Measurements from ENCODE around the gene AQP4. TPM values are rescaled to one million over a fixed set of nuclear protein-coding genes. Genes with fewer than 3 reads are reported as not detected.

AQP4 gene, protein sequence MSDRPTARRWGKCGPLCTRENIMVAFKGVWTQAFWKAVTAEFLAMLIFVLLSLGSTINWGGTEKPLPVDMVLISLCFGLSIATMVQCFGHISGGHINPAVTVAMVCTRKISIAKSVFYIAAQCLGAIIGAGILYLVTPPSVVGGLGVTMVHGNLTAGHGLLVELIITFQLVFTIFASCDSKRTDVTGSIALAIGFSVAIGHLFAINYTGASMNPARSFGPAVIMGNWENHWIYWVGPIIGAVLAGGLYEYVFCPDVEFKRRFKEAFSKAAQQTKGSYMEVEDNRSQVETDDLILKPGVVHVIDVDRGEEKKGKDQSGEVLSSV
- total RNA-seq (0.12 TPM in 1 of 2 replicates, not detected in the other), polyA plus RNA-seq (not detected in 2 replicates)

DNA sequence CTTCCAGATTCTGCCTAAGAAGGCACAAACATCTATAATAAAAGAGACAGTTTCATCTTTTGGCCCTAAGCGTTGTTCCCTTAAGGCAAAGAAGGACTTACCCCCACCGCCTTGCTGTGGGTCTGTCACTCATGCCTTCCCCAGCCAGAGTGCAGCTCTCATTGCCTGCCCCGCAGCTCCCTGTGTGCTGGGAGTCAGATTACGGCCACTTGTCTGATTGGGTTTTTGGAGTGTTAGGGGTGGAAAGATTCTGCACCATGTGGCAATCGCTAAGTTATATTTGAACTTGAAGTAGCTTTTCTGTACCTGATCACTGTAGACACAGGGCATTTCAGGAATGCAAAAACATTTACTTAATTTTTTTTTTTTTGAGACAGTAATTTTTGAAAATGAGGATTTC, at the start of gene AQP4:
Gene AQP4, minus strand, starts transcription at position 151 of the 400 bp plus-strand sequence. Its CDS starts 18 bp downstream, at position 133.
- Histone ChIP-seq H3K4me3 (no peak within 1 kb of the TSS), H3K9me3 (ENCODE audit: low read depth) (no peaks in the 10 kb centered on the region), H3K4me1 (ENCODE audit: low read depth) (peaks cover 9% of the 10 kb centered on the region), H3K36me3 (no peaks in the 10 kb centered on the region), H3K27ac (no peak within 1 kb of the TSS), H3K27me3 (peaks cover 33% of the 10 kb centered on the region)
- TF ChIP-seq, protein P1, sequence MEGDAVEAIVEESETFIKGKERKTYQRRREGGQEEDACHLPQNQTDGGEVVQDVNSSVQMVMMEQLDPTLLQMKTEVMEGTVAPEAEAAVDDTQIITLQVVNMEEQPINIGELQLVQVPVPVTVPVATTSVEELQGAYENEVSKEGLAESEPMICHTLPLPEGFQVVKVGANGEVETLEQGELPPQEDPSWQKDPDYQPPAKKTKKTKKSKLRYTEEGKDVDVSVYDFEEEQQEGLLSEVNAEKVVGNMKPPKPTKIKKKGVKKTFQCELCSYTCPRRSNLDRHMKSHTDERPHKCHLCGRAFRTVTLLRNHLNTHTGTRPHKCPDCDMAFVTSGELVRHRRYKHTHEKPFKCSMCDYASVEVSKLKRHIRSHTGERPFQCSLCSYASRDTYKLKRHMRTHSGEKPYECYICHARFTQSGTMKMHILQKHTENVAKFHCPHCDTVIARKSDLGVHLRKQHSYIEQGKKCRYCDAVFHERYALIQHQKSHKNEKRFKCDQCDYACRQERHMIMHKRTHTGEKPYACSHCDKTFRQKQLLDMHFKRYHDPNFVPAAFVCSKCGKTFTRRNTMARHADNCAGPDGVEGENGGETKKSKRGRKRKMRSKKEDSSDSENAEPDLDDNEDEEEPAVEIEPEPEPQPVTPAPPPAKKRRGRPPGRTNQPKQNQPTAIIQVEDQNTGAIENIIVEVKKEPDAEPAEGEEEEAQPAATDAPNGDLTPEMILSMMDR (IDR thresholded peaks at IDR 0.05; ENCODE audit: low read depth, low read length): no peak
- peak in 1 of 2 donors; percentile 85 for DNase-seq (ENCODE audit: low read depth in 1 of 2, low spot score in 1 of 2)

DNA sequence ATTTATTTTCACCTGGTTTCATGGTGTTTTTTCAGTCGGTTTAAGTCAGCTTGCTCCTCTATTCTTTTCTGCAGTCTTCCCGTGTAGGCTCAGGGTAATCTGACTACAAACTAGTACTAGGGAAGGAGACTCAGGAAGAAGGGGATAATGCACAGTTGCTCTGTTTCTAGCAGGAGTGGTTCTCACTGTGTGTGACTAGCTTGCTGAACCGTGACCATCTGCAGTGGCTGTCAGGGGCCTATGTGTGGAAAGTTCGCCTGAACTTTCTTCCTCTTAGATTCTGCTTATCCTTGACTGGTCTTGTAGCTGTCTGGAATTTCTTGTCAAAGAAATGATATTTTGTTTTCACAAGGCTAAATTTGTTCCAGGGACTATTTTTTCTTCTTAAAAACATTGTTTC, 46.3 kb upstream of the AQP4 start:
- no peak overlapping the region for H3K27ac ChIP-seq
- H3K27me3 ChIP-seq: peaks cover 38% of the 10 kb centered on the region
- H3K4me1 ChIP-seq (ENCODE audit: low read depth): no peaks in the 10 kb centered on the region
- TF ChIP-seq, protein P1 (IDR thresholded peaks at IDR 0.05; ENCODE audit: low read depth, low read length): no peak
- DNase-seq (ENCODE audit: low read depth in 1 of 2, low spot score in 1 of 2): peak in 1 of 2 donors; percentile 15
- no peak overlapping the region for H3K4me3 ChIP-seq
- H3K9me3 ChIP-seq (ENCODE audit: low read depth): no peaks in the 10 kb centered on the region
- no peaks in the 10 kb centered on the region for H3K36me3 ChIP-seq

DNA sequence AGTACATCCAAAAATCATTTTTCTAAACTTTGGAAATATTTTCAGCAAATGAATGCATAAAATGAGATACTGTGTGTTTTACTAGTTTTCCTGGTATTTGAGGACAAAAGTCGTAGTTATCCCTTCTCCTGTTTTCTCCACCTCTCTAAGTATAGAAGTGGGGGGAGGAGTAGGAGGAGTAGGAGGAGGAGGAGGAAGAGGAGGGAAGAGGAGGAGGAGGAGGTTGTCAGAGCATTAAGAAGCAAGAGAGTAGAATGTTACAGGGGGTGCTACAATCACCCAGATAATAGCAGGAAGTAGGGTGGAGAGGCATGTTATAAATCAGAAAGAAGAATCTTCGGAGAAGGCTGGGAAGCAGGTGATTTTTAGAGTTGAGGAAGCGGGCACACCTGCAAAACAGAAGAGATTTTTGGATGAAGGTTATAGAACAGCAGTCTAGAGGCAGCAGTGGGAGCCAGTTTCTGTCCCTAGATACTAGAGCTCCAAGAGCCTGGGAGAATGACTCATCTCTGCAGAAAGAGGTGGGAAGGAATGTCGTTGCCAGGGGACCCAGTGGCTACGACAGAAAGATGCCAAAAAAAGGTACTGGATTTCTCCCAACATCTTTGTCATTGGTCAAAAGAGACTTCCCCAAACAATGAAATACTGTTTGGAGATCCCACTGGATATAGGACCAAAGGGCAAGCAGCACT, 44.2 kb upstream of the AQP4 start:
- no peak overlapping the region for H3K27ac ChIP-seq
- no peak for DNase-seq (ENCODE audit: low read depth in 1 of 2, low spot score in 1 of 2)
- H3K27me3 ChIP-seq: peaks cover 18% of the 10 kb centered on the region
- H3K9me3 ChIP-seq (ENCODE audit: low read depth): no peaks in the 10 kb centered on the region
- no peaks in the 10 kb centered on the region for H3K4me1 ChIP-seq (ENCODE audit: low read depth)
- no peaks in the 10 kb centered on the region for H3K36me3 ChIP-seq
- TF ChIP-seq, protein P1 (IDR thresholded peaks at IDR 0.05; ENCODE audit: low read depth, low read length): no peak
- H3K4me3 ChIP-seq: no peak overlapping the region

DNA sequence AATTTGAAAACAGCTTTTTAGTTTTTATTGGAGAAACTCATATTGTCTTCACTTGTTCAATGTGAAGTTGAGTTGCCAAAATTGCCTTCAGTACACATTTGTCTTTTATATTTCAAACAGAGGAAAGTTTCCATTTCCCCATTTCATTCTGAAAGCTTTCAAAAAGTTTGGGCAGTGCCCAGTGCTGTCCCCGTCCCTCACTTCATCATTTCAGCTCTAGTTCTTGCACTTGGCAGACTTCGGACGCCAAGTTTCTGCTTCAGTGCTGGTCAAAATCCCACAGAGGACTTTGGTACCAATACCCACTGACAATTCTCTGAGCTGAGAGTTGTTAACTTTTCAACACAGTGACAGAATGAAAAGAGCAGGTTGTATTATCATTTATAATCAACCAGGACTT, 43.4 kb upstream of the AQP4 start:
- no peaks in the 10 kb centered on the region for H3K9me3 ChIP-seq (ENCODE audit: low read depth)
- no peak overlapping the region for H3K27ac ChIP-seq
- H3K36me3 ChIP-seq: no peaks in the 10 kb centered on the region
- TF ChIP-seq, protein P1 (IDR thresholded peaks at IDR 0.05; ENCODE audit: low read depth, low read length): no peak
- no peak for DNase-seq (ENCODE audit: low read depth in 1 of 2, low spot score in 1 of 2)
- H3K4me3 ChIP-seq: no peak overlapping the region
- H3K4me1 ChIP-seq (ENCODE audit: low read depth): no peaks in the 10 kb centered on the region
- peaks cover 13% of the 10 kb centered on the region for H3K27me3 ChIP-seq

DNA sequence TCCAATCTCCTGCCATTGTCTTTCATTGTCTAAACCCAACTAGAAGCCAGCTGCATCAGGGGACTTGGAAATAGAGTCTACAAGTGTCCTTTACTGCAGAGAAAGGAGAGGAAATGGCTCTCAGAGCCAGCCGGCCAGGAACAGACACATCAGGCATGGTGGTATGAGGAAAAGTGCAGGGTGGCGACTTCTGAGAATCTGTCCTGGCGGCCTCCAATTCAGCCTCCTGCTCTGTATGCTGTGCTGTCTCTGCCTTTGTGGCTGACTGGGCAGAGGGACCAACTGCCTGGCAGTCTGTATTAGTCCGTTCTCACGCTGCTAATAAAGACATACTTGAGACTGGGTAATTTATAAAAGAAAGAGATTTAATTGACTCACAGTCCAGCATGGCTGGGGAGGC, 36.8 kb upstream of the AQP4 start:
- H3K27ac ChIP-seq: no peak overlapping the region
- no peak overlapping the region for H3K4me3 ChIP-seq
- TF ChIP-seq, protein P1 (IDR thresholded peaks at IDR 0.05; ENCODE audit: low read depth, low read length): no peak
- no peaks in the 10 kb centered on the region for H3K36me3 ChIP-seq
- no peaks in the 10 kb centered on the region for H3K4me1 ChIP-seq (ENCODE audit: low read depth)
- no peaks in the 10 kb centered on the region for H3K9me3 ChIP-seq (ENCODE audit: low read depth)
- DNase-seq (ENCODE audit: low read depth in 1 of 2, low spot score in 1 of 2): no peak
- H3K27me3 ChIP-seq: no peaks in the 10 kb centered on the region
